Renal cortex interstitium (tissue), 11 donors: Measurements from ENCODE around the gene POU2AF2. TPM values are rescaled to one million over a fixed set of nuclear protein-coding genes. Genes with fewer than 3 reads are reported as not detected.

ENCODE experiments used
- DNase-seq, 11 donors: peaks; one replicate each; pipeline ENCODE4 v3.0.0-alpha.2; 2013; ENCODE audit warnings: low read depth in 9 of 11, low spot score in 4 of 11; ENCODE audit errors: extremely low read depth in 1 of 11
- polyA plus RNA-seq, 3 donors: library from polyadenylated mRNA; unstranded; fragments of 120-200 nt; gene quantifications; one replicate each; pipeline ENCODE4 v1.2.1, GENCODE V29; 2013; ENCODE audit not compliant: insufficient read length in 3 of 3

POU2AF2 gene
- polyA plus RNA-seq, 3 donors, result not detected

DNA sequence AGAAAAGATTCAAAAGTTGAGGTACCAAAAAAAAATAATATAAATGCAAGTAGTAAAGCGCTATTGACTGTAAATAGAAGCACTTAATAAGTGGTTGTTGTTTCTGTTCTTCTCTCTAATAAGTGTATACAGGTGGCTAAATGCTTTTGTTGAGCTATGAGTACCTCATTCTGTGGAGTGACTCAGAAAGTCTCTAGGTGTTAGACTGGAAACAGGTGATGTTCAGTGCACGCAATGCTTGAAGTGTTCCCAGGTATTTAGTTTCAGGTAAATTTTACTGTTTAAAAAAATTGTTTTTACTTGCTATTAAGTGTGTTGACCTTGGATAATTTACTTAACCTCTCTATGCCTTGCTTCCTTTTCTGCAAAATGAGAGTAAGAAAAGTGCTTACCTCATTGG is 77.0 kb downstream of the POU2AF2 start:
- no peak for DNase-seq

DNA sequence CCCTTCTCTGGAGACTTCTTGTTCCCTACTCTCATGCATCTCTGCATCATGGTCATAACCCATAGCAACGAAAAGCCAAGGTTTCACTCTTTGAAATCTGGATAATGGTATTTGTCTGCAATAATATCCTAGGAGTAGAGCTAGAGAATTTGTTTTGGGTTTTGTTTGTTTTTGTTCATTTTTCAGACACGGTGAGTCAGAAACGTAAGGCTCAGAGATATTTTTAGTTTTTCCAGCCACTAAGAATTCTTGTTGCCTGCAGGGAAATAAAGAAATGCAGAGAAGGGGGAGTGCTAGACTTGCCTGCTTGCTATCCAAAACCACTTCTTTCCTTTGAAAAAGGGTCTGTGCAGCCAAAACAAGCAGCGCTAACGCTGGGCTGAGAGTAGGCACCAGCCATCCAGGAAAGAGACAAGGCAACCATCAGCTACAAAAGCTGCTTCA is 78.8 kb downstream of the POU2AF2 start:
- no peak for DNase-seq

DNA sequence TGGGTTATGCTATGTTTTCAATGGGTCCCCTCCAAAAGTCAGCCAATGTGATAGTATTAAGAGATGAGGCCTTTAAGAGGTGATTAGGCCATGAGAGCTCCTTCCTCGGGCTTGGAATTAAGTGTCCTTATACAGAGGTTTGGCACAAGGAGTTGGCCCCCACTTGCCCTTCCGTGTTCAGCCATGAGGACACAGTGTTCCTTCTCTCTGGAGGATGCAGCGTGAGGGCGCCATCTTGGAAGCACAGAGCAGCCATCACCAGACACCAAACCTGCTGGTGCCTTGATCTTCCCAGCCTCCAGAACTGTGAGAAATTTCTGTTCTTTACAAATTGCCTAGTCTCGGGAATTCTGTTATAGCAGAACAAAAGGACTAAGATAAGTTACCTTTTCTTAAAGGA is 79.7 kb downstream of the POU2AF2 start:
- no peak for DNase-seq

DNA sequence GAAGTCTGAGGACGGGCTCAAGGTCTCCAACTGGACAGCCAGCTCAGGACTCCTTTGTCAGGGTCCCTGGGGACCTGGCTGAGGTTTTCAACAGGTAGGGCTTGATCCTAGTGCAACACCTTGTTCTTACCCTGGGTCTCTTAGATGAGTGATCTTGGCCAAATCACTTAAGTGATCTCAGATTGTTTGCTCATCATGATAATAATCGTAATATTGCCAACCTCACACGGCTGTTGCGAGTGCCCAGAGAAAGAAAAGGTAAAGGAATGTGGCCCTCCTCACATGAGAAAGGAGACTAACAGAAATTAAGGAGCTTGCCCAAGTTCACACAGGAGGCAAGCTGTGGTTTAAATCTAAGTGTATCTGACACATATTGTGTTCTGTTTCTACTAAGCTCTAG is 81.3 kb downstream of the POU2AF2 start:
- no peak for DNase-seq

DNA sequence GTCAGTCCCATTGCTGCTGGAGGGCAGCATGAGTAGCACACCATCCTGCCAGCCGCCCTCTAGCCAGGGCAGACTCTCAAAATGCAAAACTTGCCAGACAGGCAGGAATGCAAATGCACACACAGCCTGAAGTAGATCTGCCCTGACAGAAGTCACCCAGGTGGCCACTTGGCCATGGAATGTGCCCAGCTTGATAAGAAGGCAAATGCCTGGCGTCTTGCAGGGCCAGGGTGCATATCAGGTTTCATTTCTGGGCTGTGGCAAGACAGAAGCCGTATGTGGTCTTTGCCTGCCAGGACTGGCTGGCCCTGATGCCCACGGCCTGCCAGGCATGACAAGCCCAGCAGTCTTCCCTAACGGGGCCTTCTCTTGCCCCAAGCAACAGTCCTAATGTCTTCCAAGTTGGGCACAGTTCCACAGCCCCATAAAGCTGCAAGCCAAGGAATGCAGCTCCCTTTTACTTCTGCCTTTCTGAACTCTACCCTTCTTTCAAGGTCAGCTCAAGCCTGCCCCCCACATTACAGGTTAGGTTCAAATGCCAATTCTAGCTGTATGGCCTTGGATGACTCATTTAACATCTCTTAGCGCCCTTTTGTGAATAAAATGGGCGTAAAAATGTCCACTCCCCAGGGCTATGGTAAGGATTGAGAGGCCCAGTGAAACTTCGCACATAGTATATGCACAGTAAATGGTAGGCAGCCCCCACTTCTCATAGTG is 82.5 kb downstream of the POU2AF2 start:
- no peak for DNase-seq

DNA sequence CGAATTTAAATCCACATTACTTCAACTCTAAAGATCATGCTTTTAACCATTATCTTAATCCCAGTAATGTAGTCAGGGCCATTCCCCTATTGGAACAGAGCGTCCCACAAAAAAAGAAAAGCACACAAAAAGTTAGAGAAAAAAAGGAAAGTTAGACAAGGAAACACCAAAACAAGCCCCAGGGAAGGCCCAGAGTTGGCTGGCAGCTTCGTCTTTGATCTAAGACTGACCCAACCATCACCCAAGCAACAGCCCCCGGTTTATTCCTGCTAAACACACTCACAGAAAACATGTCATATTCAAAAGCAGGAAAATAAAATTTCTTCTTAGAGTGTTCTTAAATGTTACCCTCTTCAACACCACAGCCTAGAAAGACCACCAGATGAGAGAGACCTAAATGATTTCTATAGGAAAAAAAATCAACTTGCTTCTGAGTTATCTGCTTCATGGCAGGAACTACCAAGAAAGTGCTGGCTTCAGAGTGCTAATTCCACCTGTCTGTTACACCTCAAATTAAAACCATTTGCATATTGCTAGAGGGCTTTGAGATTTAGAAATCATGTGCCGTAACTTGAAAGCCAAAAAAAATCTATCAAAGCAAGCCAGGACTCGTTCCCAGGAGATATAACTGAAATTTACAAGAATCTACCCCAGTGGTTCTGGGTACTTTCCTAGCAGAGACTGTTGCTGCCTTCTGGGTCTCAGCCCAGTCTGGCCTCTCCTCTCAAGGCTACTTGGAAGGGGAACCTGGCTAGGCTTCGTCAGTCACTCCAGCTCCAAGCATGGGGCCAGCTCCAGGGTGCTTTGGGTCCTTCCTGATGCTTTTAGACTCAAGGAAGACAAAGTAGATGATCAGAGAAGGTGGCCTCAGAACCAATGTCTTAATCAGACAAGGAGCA is 84.0 kb downstream of the POU2AF2 start:
- no peak for DNase-seq

DNA sequence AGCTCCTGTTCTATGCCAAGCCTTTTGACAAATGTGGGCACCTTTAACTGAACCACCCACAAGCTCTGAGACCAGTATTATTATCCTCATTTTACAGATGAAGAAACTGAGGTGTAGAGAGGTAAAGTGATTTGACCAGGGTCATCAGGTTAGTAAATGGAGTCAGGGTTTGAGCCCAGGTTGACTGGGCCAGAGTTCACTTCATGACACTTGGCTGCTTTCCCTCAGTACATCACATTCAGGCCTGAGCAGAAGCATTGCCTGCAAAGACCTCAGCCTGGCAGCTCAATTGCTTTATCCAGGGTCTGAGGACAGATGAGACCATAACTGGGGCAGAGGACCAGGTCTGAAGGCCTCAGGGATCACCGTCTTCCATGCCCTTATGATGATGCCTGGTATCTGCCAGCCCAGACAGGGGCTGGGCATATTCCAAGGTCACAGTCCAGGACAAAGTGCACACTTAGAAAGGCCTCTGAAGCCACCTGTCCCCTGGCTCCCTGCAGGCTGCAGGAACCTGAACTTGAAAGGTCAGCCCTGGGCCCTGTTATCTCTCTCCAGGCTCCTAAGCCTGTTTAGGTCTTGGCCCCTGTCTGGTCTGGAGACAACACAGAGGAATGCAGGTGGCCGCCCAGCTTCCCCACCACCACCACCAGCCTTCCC is 84.8 kb downstream of the POU2AF2 start:
- DNase-seq, result no peak

DNA sequence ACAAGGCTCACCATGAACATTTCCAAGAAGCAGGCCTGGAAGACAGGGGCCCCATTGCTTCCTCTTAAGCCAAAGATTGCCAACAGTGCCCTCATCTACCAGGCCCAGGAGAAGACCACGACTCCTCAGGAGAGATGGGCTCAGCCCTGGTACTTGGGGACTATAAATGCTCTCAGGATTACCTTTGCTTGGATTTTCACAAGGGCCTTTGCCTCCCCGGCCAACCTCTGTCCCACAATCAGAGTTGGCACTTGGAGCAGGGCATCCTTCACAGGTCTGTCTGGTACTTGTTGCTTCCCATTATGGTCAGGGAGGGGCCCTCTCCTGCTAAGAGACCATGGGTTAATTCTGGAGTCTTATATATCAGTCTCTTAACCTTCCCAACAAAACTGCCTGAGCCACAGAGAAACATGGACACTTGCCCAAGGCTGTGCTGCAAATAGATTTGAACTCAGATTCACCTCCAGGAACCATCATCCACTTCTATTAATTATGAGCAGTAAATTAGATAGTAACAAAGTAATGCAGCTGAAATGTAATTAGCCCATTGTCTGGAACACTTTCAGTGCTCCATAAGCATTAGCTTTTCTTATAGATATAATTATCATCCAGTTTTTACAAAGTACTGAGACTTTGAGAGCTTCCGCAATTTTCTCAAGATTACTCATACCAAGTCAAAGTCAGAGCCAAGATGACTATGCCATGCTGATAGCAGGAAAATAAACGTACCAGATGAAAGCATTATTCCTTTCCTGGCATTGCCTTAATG is 86.4 kb downstream of the POU2AF2 start:
- no peak for DNase-seq

DNA sequence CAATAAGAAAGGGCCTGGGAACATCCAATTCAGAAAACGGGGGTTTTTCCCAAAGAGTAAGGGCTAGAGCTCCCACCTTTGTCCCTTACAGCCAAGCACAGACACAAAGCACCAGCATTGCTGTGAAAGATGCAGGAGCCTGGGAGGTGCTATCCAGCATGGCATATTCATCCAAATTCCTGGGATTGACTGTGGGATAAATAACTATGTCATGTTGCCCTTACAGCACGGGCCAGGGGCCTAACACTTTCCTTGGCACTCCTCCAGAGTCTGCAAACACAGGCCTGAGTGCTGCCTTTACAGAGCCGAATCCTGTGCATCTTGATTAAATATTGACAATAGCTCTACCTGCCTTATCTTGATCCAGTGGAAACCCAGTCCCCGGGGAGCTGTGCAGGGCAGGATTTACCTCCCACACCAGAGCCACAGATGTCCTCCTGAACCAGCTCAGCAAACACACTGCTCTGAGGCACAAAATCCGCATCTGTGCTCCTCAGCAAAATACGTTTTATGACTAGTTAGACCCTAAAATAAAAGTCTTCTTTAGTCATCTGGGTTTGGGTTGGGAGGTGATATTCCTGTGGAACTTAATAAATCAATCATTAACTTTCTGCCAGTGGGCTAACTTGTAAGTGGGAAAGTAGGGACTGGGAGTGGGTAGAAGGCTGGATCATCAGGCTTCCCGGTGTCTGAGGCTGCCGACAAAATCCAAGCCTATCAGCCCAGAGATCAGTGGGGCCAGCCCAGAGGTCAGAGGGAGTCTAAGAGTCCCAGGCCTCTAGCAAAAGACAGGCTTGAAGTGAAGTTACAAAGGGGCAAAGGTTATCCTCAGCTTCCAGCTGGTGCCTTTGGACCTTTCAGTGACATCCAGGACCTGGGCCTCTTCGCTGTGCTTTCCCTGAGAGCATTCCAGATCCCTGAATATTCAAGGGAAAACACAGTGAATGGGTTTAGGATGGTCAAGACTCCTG is 89.3 kb downstream of the POU2AF2 start:
- DNase-seq, result peak in 1 of 11 donors; percentile 11

DNA sequence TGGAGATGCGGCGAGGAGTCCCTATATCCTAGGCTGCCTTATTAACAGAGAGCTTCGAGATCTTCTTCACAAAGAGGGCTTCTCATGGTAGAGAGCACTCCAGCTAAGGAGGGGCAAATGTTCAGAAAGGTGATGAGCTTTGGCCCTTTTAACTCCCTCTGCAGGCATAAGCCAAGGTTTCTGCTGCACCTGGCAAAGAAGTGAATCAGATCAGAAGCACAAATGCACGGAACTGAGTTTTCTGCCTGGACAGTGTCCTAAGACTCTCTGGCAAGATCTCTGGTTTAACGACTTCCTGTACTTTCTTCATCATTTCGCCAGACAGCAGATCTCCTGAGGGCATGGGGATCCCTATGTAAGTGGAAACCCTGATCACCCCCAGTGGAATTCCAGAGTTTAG is 90.0 kb downstream of the POU2AF2 start:
- no peak for DNase-seq

Other genes starting within 250 kb of the POU2AF2 start
- 1 to 10 TPM; 7.7 to 9.4 (median 8.6) TPM for gene POU2AF3, start 52.8 kb downstream of the POU2AF2 start, polyA plus RNA-seq
- gene POU2AF1, start 133.6 kb downstream of the POU2AF2 start, polyA plus RNA-seq, result 1 to 10 TPM in 1 of 3 donors, under 1 TPM in 2; 0.53 to 1.1 (median 0.88) TPM